HG03439 (cell line): ENCODE results near the gene NUCB2.

Experiments
- ATAC-seq: cut with Tn5 transposase; IDR thresholded peaks from one replicate; pipeline ENCODE4 v1.9.1; 2021; ENCODE audit warnings: mild to moderate bottlenecking, moderate library complexity; ENCODE audit not compliant: unreplicated experiment

Gene NUCB2

DNA sequence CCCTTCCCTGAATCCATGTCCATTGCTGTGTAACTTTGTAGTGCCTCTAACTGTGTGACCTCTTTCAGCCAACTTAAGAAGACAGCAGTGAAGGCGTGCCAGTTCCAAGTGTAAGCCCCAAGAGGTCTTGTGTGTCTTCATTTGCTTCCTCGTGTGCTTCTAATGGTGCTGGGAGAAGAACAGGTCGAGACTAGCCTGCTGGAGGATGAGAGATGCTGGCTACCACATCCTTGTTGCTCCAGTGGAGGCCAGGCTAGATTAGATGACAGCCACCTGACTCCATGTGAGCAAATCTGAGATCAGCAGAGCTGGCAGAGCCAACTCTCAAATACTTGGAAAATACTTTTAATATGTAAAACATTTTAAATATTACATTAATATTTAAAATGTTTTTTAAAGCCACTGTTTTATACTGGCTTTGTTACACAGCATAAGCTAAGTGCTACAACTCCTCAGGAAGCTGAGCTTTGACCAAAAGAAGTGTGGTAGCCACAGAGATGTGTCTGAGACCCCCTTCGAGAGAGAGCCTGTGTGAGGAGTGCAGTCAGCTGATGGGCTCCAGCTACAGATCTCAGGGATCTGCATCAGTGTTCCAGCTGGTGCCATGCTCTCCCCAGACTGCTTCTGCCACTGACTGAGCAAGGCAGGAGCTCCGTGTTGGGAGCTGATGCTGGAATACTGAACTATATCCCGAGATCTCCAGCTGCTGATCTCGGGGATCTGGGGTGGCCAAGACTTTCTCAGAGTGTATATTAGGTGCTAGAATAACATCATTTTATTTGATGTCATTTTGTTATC, 103.0 kb downstream of the NUCB2 start:
- no peak for ATAC-seq

DNA sequence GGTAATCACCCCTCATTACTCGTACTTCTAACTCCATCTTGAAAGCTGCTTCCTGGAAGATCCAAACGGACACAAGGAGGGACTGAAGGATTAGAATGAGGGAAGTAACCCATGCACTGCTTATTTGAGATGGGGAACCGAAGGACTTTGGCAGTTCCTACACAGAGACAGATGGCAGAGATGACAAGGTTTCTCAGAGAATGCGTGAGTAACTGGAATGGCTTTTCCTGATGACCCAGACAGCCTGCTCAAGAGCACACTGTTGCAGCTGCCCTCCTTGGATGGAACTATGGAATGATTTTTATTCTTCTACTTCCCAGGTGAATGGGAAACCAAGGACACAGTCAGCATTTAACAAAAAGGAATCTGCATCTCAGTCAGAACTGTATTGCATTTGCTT, 104.6 kb downstream of the NUCB2 start:
- no peak for ATAC-seq
